Activated CD4-positive, CD25-positive, alpha-beta regulatory T cell treated with anti-CD3 and anti-CD28 coated beads, Interleukin-2, amount 50 U/mL, for 16 hours (primary cell): ENCODE data around the gene ZBTB38.

ENCODE experiments used
- DNase-seq: peaks from one replicate; pipeline ENCODE4 v3.0.0-alpha.2; 2020; ENCODE audit warnings: low read depth, low spot score

The ZBTB38 gene

DNA sequence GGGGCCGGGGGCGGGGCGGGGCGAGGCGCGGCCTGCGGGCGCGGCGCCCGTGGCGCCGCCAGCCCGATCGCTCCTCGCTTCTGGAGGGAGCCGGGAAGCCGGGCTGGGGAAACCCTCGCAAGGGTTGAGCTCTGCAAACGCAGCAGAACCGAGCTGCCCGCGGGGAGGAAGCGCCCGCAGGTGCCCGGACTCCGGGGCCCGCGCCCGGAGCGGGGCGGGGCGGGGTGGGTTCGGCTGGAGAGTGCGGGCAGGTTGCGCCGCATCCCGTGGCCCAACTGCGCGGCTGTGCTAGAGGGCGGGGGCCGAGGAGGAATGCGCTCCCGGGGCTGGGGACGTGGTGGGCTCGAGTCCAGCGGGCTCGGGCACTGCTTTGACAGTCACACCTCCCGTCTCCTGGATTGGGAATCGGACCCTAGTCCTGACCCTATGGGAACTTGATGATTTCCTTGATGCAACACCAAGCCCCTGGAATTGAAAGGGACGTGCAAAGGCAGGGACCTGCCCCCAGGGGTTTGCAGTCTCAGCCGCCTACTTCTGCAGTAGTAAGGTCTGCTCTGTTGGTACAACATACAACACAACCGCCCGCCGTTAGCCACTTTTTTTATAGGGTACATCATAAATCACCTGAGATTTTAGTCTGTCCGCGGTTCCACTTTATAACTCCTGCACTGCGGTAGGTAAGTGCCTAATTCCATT, 34.3 kb downstream of the ZBTB38 start:
- no peak for DNase-seq

DNA sequence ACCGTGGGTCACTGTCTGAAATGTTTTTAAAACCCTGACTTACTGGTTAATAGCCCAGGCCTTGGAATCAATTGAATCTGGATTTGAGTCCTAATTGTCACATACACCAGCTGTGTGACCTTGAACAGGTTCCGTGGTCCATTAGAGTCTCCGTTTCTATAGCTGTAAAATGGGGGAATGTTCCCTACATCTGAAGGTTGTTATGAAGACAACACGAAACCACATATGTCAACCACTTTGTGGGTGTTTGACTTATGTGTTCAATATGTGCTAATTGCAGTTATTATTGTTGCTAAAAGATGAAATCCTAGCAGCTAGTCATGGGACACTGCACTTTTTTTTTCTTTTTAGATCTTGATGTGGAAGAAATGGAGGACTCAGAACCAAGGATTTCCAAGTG, 35.3 kb downstream of the ZBTB38 start:
- no peak for DNase-seq

DNA sequence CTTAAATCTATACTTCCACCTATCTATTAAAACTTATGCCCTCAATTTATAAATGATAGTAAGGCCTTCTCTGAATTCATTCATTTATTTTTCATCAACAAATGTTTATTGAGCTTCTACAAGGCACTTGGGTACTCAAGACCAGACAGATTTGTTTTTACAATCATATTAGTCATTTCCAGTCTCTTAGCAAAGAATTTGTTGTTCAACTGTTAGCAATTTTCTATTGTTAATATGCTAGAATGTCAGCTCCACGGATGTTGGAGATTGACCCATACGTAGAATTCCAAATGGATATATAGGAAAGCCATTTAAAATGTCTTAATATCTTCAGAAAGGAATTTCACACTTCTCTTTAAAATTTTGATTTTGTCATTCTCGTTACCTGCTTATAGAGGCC, 36.7 kb downstream of the ZBTB38 start:
- no peak for DNase-seq

DNA sequence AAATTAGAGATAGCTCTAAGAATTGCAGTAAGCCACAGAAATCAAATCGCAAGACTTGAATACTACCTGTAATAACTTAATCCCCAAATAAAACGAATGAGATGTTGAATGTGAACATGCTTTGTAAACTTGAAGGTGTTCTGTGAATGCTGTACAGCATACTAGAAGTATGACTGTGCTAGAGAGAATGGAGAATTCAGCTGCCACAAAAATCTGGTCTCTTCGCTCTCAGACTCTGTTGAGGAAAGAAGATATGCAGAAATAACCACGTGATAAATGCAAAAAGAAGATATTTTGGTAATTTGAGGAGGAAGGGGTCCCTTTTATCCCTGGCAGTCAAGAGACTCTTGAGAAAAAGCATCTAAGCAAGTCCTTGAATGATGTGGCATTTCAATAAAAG, 37.3 kb downstream of the ZBTB38 start:
- no peak for DNase-seq

DNA sequence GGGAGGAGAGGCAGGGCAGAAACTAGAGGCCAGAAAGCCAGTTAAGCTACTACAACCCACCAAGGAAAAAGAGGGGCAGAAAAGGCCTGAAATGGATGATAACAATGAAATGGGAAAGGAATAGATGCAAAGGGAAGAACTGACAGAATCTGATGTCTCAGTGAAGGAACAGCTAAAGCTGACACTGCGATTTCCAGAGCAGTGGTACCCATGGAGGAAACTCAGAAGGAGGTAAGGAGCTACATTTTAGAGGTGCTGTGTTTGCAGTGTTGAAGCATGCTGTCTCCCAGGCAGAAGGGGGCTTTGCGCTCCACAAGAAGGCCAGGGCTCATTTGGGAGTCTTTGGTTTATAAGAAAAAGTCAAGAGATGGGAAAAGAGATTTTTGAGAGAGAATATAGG, 38.0 kb downstream of the ZBTB38 start:
- DNase-seq, result no peak

DNA sequence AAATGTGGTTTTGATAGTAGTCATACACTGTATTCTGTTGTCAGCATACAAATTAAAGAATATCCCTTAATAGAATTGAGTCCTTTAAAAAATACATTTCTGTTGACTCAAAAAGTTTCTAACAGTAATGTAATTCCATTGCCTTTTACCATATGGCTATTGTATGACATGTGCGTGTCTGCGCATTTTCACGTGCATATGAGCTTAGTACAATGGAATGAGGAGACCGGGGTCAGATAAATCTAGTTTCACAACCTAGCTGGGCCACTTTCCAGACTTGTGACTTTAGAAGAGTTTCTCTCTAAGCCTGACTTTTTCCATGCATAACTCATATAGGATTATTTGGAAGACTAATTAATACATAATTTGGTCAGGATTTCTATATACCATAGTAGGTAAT, 38.7 kb downstream of the ZBTB38 start:
- no peak for DNase-seq

DNA sequence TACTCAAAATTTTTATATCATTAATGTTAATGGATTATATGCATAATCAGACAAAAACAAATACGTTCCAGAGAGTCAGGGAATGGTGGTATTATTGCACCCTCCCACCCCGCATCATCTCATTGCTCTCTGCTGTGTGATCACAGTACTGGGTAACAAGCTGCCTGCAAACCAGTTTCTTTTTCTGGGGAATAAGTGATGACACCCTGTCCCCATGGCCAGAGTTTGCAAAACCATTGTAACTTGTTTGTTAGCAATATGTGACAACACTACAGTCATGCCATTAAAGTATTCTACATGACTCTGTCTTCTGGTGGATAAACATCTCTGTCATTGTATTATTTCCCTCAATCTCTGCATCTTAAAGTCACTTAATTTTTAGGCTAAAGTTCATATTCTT, 39.5 kb downstream of the ZBTB38 start:
- no peak for DNase-seq

DNA sequence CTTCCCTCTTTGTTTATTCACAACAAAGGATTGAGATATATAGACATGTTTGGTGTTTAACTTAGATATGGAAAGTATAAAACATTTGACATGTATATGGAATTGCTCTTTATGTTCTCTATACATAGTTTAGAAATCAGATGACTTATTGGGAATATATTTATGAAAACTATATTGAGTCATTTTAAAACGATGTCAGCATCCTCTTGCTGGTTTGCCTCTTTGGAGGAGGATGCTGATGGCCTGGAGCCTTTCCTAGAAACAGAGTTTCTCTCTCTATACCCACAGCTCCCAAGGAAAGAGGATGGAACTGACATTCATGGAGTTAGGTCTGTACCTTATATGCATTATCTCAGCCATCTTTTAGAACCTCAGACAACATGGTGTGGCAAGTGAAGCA, 40.3 kb downstream of the ZBTB38 start:
- DNase-seq, result no peak

DNA sequence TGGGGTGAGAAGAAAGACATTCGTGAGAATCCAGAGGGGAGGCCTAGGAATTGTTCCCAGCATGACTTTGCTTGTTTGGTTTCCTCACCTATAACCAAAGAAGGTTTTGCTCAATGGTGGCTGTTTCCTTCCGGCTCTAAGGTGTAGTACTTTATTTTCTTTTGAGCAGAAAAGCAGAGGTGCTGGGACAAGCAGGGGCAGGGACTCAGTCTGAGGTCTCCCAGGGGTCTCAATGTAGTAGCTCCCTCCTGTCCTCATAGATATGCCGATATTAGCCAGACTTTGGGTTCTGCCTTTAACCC, 41.6 kb downstream of the ZBTB38 start:
- no peak for DNase-seq

DNA sequence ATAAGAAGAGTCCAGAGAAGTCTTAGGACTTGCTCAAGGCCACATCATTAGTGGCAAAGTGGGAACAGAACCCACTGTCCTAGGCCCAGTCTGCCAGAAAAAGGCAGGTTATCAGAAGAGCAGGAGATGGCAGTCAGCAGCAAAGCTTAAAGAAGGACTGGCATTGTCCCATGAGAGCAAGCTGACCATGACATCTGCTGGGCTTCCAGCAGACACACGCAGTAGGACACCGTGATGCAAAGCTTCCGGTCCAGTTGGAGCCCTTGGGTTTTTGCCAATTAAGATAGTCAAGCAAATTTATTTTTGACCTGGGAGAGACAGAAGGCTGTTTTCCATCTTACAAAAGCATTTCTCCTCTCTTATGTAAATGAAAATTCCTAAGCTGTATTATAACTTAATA, 42.1 kb downstream of the ZBTB38 start:
- no peak for DNase-seq

DNA sequence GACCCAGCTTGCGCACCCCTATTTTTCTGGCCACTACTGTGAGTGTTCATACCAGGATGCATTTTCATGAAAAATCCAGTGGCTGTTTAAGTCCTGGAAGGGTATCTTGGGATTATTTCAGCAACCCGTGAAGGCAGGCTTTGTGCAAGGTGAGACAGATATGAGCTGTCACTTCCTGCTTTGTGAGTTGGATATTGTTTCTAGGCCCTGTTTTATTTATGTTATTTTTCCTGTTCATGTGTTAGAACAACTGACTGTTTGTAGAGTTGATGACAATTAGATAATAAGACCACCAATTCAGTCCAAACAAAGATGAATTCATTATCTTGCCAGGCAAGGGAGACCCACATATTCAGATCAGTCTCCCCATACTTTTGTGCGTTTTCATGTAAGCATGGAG, 42.5 kb downstream of the ZBTB38 start:
- no peak for DNase-seq

DNA sequence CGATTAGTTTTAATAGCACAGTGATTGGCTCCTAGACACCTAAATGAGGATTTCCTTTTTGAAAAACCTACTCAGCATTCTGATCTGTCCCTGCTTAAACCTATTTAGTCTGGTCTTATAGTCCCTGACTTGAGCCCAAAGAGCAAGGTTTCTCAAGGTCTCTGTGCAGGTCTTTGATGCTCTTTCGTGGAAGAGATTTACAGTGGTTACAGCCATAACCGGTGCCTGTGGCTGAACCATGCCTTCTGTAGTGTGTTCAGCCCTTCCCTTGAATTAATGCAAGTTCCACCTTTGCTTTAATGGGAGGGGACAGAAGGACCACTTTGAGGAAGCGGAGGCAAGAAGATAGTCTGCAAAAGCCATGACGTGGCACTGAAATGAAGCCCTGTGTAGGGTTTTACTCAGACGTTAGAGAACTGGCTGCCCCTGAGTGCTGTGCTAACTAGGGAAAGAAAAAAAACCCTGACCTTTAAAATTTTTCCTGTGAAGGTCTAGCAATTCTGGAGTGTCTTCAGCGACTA, 43.0 kb downstream of the ZBTB38 start:
- no peak for DNase-seq

DNA sequence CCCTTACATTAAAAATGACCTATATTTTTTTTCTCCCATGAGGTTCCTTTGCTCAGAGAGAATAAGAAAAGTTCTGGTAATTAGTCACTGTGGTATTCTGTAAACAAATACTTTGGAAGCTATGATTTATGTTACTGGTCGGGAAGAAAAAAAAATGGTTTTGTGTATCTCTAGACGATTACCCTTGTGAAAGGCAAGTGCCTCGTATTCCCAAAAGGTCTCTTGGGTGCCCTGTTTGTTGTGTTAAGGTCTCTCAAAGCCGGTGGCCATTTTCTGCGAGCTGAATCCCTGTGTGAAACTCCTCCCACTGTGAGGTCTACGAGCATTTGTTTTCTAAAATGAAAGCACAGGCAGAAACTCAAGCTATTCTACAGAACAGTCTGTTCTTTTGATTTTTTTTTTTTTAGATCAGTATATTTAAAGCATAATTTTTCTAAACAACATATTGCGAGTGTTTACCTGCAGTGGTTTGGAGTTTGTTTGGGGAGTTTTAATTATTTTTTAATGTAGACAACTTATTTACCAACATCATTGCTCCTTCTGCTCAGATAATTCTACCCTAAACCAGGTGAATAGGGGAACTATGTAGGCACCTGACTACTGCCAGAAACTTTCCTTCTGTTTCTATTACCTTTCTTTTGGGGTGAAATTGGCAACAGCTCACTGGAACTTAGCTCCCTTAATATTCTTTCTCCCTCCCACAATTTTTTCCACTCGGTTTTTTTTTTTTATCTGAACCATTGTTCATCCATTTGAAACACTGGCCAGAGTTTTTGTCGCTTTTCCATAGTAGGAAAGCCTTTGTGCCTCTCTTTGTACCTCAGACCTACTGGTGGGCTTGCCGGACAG, 44.0 kb downstream of the ZBTB38 start:
- peak; percentile 36 for DNase-seq

DNA sequence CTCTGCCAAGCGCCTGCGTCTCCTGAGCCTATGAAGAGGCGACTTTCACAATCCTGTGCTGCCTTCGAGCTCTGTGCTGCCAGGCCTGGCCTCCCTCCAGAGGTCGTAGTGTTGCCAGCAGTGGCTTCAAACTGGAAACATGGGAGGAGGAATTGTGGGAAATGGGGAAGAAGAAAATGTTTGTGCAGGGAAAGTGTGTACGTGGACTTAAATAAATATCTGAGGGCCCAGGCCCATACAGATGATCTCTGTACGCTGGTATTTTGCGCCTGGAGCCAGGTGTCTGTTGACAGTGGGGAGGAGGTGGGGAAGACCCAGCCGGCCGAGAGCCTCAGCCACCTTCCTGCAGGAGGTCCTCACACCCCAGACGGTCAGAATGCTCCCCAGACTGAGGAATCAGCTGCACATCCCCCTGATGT, 44.6 kb downstream of the ZBTB38 start:
- no peak for DNase-seq

DNA sequence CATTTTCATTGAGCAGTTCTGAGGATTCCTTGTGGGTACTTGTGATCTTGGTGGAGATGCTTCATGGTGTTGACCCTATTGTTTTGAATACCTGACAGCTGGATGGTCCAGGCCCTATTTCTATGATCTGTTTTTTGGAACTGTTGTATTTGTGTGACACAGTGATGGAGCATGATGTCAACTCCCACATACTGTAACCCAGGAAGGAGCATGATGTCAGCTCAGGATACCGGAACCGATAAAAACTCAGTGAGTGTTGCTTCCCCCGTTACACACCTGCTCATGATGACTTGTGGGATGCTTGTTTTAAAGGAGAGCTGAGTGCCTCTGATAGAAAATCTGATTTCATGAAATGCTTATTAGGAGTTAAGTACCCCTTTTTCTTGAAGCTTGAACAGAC, 45.1 kb downstream of the ZBTB38 start:
- no peak for DNase-seq

DNA sequence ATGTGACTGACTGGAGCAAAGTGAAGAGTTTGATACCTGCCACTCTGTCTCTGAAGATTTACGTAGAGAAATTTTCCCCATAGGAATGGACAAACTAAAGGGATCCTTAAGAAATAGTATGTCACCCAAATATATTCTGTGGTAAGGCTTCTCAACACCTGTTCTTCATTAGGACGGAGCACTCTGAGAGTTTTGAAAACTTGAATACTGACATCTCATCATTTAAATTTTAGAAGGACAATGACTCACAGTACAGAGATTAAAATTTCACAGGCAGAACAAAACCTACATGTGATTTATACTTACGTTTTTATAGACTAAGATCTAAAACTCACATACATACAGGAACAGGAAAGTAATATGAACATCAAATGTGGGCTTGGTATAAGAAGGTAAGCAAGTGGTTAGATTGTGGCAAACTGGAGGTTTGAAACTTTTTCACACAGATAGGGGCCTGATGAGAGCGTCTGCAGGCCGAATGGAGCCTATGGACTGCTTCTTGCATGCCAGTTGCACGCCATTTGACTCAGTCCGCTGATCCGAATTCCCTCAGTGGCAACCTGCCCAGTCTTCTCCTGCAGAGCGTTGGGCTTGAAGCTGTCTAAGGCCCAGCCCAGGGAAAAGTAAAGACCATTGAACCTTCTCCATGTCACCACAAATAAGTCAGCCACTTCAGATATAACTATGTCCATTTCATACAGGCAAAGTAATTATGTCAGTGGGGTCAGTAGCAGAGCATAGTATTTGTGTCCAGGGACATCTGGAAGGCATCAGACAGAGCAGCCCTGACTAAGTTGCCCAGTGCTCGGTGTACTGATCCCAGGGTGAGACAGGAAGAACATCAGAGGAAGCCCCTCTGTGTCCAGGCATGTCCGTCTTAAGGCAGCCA, 45.7 kb downstream of the ZBTB38 start:
- DNase-seq, result no peak

DNA sequence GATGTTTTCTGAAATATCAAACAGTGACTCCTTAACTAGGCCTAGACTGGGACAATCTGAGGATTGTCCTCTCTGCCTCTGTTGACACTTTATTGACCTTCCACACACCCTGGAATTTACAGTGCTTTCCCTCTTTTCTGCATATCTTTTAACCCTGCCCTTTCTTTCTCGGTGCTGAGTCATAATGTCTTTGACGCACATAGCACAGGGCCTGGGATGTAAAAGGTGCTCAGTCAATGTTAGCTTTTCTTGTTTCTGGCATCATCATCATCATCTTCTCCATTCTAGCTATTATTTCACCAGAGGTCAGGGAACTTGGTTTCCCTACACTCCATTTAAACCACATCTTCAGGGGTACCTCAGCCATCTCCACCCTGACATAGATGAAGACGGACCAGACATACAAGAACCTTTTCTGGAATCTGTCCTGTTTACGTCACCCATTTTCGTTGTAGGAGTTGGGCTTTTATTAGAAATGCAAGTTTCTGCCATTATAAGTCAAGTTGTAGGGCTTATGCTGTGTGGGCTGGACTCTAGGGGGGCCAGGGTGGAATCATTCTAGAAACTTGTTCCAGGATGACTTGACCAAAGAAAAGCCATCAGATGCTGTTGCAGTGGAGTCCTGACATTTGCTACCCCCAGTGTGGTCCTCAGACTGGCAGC, 46.6 kb downstream of the ZBTB38 start:
- no peak for DNase-seq

DNA sequence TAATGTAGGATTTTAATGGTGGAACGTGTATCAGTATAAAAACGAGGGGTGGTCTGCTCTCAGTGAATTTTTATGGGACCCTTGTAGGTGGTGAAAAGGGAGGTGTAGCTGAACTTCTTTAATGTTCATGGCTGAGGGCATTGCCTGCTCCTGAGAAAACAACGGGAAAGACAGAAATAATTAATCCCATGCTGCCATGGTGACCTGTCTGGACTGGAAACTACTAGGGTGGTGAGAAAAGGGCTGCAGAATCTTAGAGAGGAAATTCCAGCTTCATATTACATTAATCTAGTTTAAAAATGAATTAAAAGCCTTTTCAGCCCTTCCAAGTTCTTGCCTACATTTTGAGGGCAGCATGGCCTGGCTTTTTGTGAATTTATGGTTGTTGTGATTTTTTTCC, 47.6 kb downstream of the ZBTB38 start:
- DNase-seq, result no peak
